GM19328 (cell line): ENCODE measurements around the gene MROH7.

Experiments
- ATAC-seq: cut with Tn5 transposase; IDR thresholded peaks from one replicate; pipeline ENCODE4 v1.9.1; 2021; ENCODE audit warnings: mild to moderate bottlenecking, moderate library complexity; ENCODE audit not compliant: unreplicated experiment

MROH7 gene

GRCh38 chr1:54728027-54728426 lies 86.4 kb downstream of the MROH7 start:
- no peak for ATAC-seq

- ATAC-seq, result no peak
These were observed 95.1 kb downstream of the MROH7 start for GRCh38 chr1:54736685-54737084.

GRCh38 chr1:54738244-54738643 lies 96.7 kb downstream of the MROH7 start:
- ATAC-seq, result no peak

- no peak for ATAC-seq
These were observed 99.9 kb downstream of the MROH7 start for GRCh38 chr1:54741531-54741930.

GRCh38 chr1:54742282-54742681 lies 100.7 kb downstream of the MROH7 start:
- ATAC-seq, result no peak

GRCh38 chr1:54743416-54744226 lies 102.0 kb downstream of the MROH7 start:
- no peak for ATAC-seq

- no peak for ATAC-seq
These were observed 103.1 kb downstream of the MROH7 start for GRCh38 chr1:54744696-54745095.

- ATAC-seq, result no peak
These were observed 103.7 kb downstream of the MROH7 start for GRCh38 chr1:54745274-54745673.

GRCh38 chr1:54745864-54746263 lies 104.3 kb downstream of the MROH7 start:
- ATAC-seq, result no peak

GRCh38 chr1:54748094-54748835 lies 106.7 kb downstream of the MROH7 start:
- ATAC-seq, result no peak

- ATAC-seq, result no peak
These were observed 109.0 kb downstream of the MROH7 start for GRCh38 chr1:54750596-54750995.

- ATAC-seq, result no peak
These were observed 109.8 kb downstream of the MROH7 start for GRCh38 chr1:54751426-54751825.

- ATAC-seq, result no peak
These were observed 112.5 kb downstream of the MROH7 start for GRCh38 chr1:54754045-54754444.

GRCh38 chr1:54754486-54755285 lies 113.1 kb downstream of the MROH7 start:
- ATAC-seq, result no peak

GRCh38 chr1:54757833-54758232 lies 116.2 kb downstream of the MROH7 start:
- no peak for ATAC-seq

- ATAC-seq, result no peak
These were observed 117.2 kb downstream of the MROH7 start for GRCh38 chr1:54758678-54759348.
